Activated naive CD4-positive, alpha-beta T cell treated with anti-CD3 and anti-CD28 coated beads for 36 hours (primary cell): Measurements from ENCODE around the gene HTR5A. TPM values are rescaled to one million over a fixed set of nuclear protein-coding genes. Genes with fewer than 3 reads are reported as not detected.

Experiments used
- CTCF ChIA-PET: fragments of 350-600 bp; sonication (Branson Sonifier 250); formaldehyde crosslinking; loops from one replicate; lab custom pipeline; 2021; ENCODE audit warnings: antibody characterized with exemption; lab: Charles Lee
- DNase-seq: peaks from one replicate; pipeline ENCODE4 v3.0.0-alpha.2; 2020
- H3K27ac Mint-ChIP-seq: one replicate; pipeline ENCODE4 v1.8.0; 2021; ENCODE audit warnings: mild to moderate bottlenecking, mixed read lengths
- H3K27me3 Mint-ChIP-seq: one replicate; pipeline ENCODE4 v1.8.0; 2021; ENCODE audit warnings: low read depth, mixed read lengths
- H3K36me3 Mint-ChIP-seq: one replicate; pipeline ENCODE4 v1.8.0; 2021; ENCODE audit warnings: low read depth, mixed read lengths
- H3K4me1 Mint-ChIP-seq: one replicate; pipeline ENCODE4 v1.8.0; 2021; ENCODE audit warnings: low read depth, mixed read lengths
- H3K4me3 Mint-ChIP-seq: one replicate; pipeline ENCODE4 v1.8.0; 2021; ENCODE audit warnings: mild to moderate bottlenecking, moderate library complexity, mixed read lengths
- H3K9me3 Mint-ChIP-seq: one replicate; pipeline ENCODE4 v1.8.0; 2021; ENCODE audit warnings: mixed read lengths
- intact Hi-C: fragments of 100-400 bp; cut with micrococcal nuclease; formaldehyde crosslinking; loops from one replicate; pipeline ENCODE4 v1.15.1; 2023
- total RNA-seq, 2 experiments: library from RNA; stranded (reverse); gene quantifications; one replicate each; pipeline ENCODE4 v1.2.3, GENCODE V29; 2021

Gene HTR5A
- total RNA-seq, 2 experiments from 2014 or later = not detected

DNA sequence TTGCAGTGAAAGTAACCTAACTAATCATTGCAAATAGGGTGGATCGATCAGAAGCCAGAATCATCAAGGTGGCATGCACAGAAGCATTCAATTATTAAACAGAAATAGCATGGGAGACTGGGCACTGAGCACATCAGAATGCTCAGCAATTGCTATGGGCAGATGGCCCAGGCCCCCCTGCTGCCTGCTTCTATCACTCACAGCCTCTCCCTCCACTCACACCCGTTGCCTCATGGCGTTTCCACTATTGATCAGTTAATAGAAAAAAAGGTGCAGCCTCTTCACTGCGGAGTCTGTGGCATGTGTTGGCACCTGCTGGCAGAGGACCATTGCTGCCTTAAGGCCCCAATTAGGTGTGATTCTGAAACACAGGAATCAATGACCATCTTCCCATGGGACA lies 11.2 kb upstream of the HTR5A start:
- H3K27ac Mint-ChIP-seq = no peak overlapping the region
- no peaks in the 10 kb centered on the region for H3K4me1 Mint-ChIP-seq
- CTCF ChIA-PET = no interaction called here
- no peaks in the 10 kb centered on the region for H3K9me3 Mint-ChIP-seq
- H3K27me3 Mint-ChIP-seq = peaks cover 23% of the 10 kb centered on the region
- H3K36me3 Mint-ChIP-seq = no peaks in the 10 kb centered on the region
- intact Hi-C loops = no loop called here
- no peak for DNase-seq
- no peak overlapping the region for H3K4me3 Mint-ChIP-seq

DNA sequence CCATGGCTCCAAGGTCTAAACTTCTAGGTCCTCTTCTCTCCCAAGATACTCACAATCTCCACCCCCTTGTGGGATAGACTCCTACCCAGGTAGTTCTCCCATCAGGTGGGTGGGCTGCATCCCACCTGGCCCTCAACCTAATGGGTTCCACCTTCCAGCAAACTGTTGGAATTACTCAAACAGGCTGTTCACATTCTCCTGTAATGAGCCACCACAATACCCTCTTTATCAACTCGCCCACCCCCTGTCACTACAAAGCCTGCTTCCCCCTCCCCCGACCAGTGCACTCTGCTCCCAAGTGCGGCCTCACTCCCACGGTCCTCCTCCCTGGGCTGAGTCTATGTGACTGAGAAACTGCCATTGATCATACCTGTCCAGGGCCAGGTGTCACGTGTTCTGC lies 10.4 kb upstream of the HTR5A start:
- H3K4me1 Mint-ChIP-seq = no peaks in the 10 kb centered on the region

GRCh38 chr7:155062411-155062810 lies 7.7 kb upstream of the HTR5A start:
- Mint-ChIP-seq H3K9me3 (no peaks in the 10 kb centered on the region), H3K4me1 (no peaks in the 10 kb centered on the region), H3K27ac (no peak overlapping the region), H3K27me3 (peaks cover 36% of the 10 kb centered on the region), H3K4me3 (no peak overlapping the region), H3K36me3 (no peaks in the 10 kb centered on the region)
- CTCF ChIA-PET = no interaction called here
- DNase-seq = no peak
- intact Hi-C loops = no loop called here

More for the DNA sequence above, 10.4 kb upstream of the HTR5A start:
- DNase-seq = no peak
- intact Hi-C loops = no loop called here
- no peak overlapping the region for H3K27ac Mint-ChIP-seq
- no peaks in the 10 kb centered on the region for H3K36me3 Mint-ChIP-seq
- no peaks in the 10 kb centered on the region for H3K9me3 Mint-ChIP-seq
- CTCF ChIA-PET = no interaction called here
- H3K4me3 Mint-ChIP-seq = no peak overlapping the region
- H3K27me3 Mint-ChIP-seq = peaks cover 24% of the 10 kb centered on the region

DNA sequence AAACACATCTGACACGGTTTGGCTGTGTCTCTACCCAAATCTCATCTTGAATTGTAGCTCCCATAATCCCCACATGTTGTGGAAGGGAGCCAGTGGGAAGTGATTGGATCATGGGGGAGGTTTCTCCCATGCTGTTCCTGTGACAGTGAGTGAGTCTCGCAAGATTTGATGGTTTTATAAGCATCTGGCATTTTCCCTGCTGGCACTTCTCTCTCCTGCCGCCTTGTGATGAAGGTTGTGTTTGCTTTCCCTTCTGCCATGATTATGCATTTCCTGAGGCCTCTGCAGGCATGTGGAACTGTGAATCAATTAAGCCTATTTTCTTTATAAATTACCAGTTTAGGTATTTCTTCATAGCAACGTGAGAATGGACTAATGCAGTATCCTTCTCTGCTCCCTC lies 5.9 kb upstream of the HTR5A start:
- no peaks in the 10 kb centered on the region for H3K9me3 Mint-ChIP-seq
- intact Hi-C loops = no loop called here
- CTCF ChIA-PET = no interaction called here
- DNase-seq = no peak
- no peak overlapping the region for H3K4me3 Mint-ChIP-seq
- no peaks in the 10 kb centered on the region for H3K36me3 Mint-ChIP-seq
- H3K4me1 Mint-ChIP-seq = no peaks in the 10 kb centered on the region
- peaks cover 40% of the 10 kb centered on the region for H3K27me3 Mint-ChIP-seq
- no peak overlapping the region for H3K27ac Mint-ChIP-seq

DNA sequence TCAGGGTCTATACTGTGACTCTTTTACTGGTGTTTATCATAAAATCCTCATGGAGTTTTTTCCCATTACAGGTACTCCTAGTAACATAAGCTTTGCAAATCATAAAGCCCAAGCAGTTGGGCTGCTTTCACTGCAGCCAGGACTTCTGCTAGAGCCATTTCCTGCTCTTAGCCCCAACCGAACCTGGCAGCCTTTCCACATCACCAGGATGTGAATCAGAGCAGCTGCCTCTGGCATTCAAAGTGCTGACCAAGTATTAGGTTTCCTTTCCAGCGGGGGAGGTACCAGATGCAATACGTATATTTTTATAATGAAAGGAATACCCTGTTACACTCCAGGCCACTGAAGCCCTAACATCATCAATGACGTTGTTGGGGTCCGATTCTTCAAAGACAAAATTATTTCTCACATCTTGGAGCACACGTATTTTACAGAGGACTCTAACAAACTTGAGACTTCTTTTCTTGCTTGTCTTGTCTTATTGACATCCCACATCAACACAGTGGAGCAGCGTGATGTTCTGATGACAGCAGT lies 3.6 kb upstream of the HTR5A start:
- peaks cover 38% of the 10 kb centered on the region for H3K27me3 Mint-ChIP-seq
- no peak overlapping the region for H3K4me3 Mint-ChIP-seq
- H3K27ac Mint-ChIP-seq = no peak overlapping the region
- DNase-seq = no peak
- no peaks in the 10 kb centered on the region for H3K36me3 Mint-ChIP-seq
- no peaks in the 10 kb centered on the region for H3K9me3 Mint-ChIP-seq
- intact Hi-C loops = no loop called here
- peaks cover 2% of the 10 kb centered on the region for H3K4me1 Mint-ChIP-seq
- CTCF ChIA-PET = no interaction called here

DNA sequence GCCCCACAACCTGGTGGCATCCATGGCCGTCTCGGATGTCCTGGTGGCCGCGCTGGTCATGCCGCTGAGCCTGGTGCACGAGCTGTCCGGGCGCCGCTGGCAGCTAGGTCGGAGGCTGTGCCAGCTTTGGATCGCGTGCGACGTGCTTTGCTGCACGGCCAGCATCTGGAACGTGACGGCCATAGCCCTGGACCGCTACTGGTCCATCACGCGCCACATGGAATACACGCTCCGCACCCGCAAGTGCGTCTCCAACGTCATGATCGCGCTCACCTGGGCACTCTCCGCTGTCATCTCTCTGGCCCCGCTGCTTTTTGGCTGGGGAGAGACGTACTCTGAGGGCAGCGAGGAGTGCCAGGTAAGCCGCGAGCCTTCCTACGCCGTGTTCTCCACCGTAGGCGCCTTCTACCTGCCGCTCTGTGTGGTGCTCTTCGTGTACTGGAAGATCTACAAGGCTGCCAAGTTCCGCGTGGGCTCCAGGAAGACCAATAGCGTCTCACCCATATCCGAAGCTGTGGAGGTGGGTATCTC lies 1.1 kb downstream of the HTR5A start:
- intact Hi-C loops = loop anchor here (10.0 kb wide), 1 partner anchor 274 kb away; no protein-coding TSS in a partner anchor
- no peak for DNase-seq
- H3K9me3 Mint-ChIP-seq = no peaks in the 10 kb centered on the region
- H3K4me3 Mint-ChIP-seq = no peak overlapping the region
- no peak overlapping the region for H3K27ac Mint-ChIP-seq
- peaks cover 49% of the 10 kb centered on the region for H3K27me3 Mint-ChIP-seq
- CTCF ChIA-PET = interaction anchor here (0.6 kb wide), 1 partner anchor 141 kb away, joined by 3 read pairs; no protein-coding TSS in a partner anchor
- no peaks in the 10 kb centered on the region for H3K36me3 Mint-ChIP-seq
- H3K4me1 Mint-ChIP-seq = peaks cover 2% of the 10 kb centered on the region

DNA sequence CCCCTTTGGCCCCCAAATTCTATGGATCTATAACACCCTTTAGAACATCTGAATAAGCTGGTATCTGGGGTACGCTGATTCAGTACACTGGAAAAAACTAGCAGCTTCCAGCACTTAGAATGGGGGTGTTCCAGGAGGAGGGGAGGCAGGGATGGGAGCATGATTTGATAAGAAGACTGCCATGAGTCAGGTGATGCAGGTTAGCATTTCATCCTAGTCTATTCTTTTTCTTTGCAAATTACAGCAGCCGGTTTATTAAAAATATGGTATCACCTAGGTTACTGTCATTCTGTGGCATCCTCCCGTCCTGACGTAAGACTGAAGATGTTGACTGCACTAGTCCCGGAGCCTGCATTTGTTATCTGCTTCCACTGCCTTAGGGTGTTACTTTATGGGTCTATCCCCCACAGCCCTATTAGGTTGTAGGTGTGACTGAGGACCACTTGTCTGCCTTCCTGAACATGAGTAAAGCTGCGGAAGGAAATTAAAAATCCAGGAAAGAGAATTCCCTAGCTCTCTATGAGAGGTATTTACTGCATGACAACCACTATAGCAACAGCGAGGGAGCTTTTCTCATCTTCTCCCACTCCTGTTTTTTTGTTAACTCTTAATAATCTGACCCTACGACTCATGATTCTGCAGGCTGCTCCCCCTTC lies 1.9 kb downstream of the HTR5A start:
- no peak overlapping the region for H3K4me3 Mint-ChIP-seq
- H3K27ac Mint-ChIP-seq = no peak overlapping the region
- intact Hi-C loops = loop anchor here (10.0 kb wide), 1 partner anchor 273 kb away; no protein-coding TSS in a partner anchor
- peaks cover 45% of the 10 kb centered on the region for H3K27me3 Mint-ChIP-seq
- CTCF ChIA-PET = interaction anchor here (0.6 kb wide), 1 partner anchor 142 kb away, joined by 3 read pairs; no protein-coding TSS in a partner anchor
- no peak for DNase-seq
- H3K4me1 Mint-ChIP-seq = peaks cover 2% of the 10 kb centered on the region
- no peaks in the 10 kb centered on the region for H3K36me3 Mint-ChIP-seq
- H3K9me3 Mint-ChIP-seq = no peaks in the 10 kb centered on the region

DNA sequence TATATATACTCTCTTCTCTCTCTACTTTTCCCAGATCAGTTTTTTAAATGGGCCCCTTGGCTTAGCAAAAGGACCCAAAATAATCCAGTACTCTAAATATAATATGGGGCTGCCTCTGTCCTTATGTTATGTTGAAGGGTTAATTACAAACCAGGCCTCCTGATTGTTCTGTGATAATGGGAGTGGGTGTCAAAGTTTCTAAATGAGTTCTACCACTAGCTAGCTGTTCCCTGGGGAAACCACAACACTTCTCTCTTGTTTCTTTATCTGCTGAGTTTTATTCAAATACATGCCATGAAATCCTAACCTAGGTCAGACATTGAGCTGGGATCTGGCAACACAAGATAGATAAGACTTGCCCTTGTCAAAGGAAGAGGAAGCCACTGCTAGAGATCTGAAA lies 3.8 kb downstream of the HTR5A start:
- DNase-seq = no peak
- no peak overlapping the region for H3K27ac Mint-ChIP-seq
- H3K4me1 Mint-ChIP-seq = peaks cover 2% of the 10 kb centered on the region
- CTCF ChIA-PET = interaction anchor here (0.6 kb wide), 1 partner anchor 116 kb away, joined by 3 read pairs; no protein-coding TSS in a partner anchor
- no peaks in the 10 kb centered on the region for H3K9me3 Mint-ChIP-seq
- intact Hi-C loops = loop anchor here (10.0 kb wide), 1 partner anchor 271 kb away; no protein-coding TSS in a partner anchor
- H3K36me3 Mint-ChIP-seq = no peaks in the 10 kb centered on the region
- no peak overlapping the region for H3K4me3 Mint-ChIP-seq
- H3K27me3 Mint-ChIP-seq = peaks cover 33% of the 10 kb centered on the region

- DNase-seq = no peak
- CTCF ChIA-PET = no interaction called here
- no peak overlapping the region for H3K4me3 Mint-ChIP-seq
- intact Hi-C loops = no loop called here
- H3K27me3 Mint-ChIP-seq = peaks cover 42% of the 10 kb centered on the region
- no peaks in the 10 kb centered on the region for H3K36me3 Mint-ChIP-seq
- H3K9me3 Mint-ChIP-seq = no peaks in the 10 kb centered on the region
- no peaks in the 10 kb centered on the region for H3K4me1 Mint-ChIP-seq
- H3K27ac Mint-ChIP-seq = no peak overlapping the region
Measured at GRCh38 chr7:155084021-155084420, 13.9 kb downstream of the HTR5A start.

DNA sequence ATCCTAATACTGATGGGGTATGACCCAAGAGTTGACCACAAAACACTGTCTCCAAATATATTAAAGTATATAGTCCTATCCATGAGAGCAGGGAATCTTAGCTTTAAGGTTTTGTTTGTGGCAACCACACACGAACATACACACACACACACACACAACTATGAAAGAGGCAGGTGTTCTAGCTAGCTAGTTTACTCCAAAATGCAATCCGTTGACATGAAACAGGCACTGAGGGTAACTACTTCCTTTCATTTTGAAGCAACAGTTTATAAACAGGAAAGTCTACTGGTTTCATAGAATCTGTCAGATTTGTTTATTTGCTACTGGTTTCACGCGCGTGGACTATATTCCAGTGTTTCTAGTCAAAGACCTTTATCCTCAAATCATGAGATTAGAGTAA lies 14.8 kb downstream of the HTR5A start:
- H3K27ac Mint-ChIP-seq = no peak overlapping the region
- H3K9me3 Mint-ChIP-seq = no peaks in the 10 kb centered on the region
- H3K4me3 Mint-ChIP-seq = no peak overlapping the region
- peaks cover 44% of the 10 kb centered on the region for H3K27me3 Mint-ChIP-seq
- intact Hi-C loops = no loop called here
- no peak for DNase-seq
- CTCF ChIA-PET = no interaction called here
- H3K36me3 Mint-ChIP-seq = no peaks in the 10 kb centered on the region
- no peaks in the 10 kb centered on the region for H3K4me1 Mint-ChIP-seq

- Mint-ChIP-seq H3K36me3 (no peaks in the 10 kb centered on the region), H3K27me3 (peaks cover 26% of the 10 kb centered on the region), H3K9me3 (no peaks in the 10 kb centered on the region), H3K4me1 (peaks cover 8% of the 10 kb centered on the region), H3K4me3 (no peak overlapping the region), H3K27ac (no peak overlapping the region)
- peak; percentile 35 for DNase-seq
- intact Hi-C loops = no loop called here
- CTCF ChIA-PET = no interaction called here
Measured at GRCh38 chr7:155090684-155091083, 20.6 kb downstream of the HTR5A start.

DNA sequence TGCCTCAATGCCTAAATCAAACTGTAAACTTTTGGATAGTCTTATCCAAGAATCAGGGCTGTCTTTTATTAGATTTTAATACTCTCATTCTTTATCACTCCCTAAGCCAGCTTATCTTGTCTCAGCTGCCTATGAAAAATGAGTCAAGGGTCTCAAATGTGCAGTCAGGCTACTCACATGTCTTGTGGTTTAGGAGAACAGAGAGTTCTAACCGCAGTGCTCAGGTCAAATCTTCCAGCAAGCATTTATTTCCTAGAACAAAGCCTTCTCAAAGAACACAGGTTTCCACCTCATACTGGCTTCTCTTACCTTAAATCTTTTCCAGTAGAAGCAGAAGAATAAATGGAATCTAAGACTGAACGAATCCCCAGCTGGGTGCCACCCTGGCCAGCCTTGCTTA lies 23.5 kb downstream of the HTR5A start:
- intact Hi-C loops = no loop called here
- CTCF ChIA-PET = no interaction called here
- Mint-ChIP-seq H3K9me3 (peaks cover 4% of the 10 kb centered on the region), H3K27me3 (peaks cover 25% of the 10 kb centered on the region), H3K4me3 (no peak overlapping the region), H3K4me1 (peaks cover 8% of the 10 kb centered on the region), H3K27ac (no peak overlapping the region), H3K36me3 (no peaks in the 10 kb centered on the region)
- no peak for DNase-seq

DNA sequence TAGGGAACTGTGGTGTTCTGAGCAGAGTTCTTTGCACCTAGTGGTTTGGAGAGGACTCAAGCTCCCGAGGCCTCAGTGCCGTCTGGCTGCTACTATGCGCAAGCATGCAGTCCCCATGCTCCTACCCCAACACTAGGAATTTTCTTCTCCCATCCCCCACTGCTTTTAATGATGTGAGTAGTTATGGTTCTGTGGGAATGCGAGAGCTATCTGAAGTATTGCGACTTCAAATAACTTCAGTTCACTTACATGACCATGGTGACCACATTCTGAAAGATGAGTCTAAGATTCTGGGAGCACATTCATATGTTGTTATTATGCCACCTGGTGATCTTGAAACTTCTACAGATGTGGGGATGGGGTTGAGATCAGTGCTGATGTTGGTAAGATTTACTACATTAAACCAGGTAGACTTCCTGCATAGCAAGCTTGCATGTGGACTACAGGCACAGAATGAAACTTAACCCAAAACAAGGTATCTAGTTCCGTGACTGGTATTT lies 24.6 kb downstream of the HTR5A start:
- Mint-ChIP-seq H3K27ac (no peak overlapping the region), H3K27me3 (peaks cover 21% of the 10 kb centered on the region), H3K36me3 (no peaks in the 10 kb centered on the region), H3K4me3 (no peak overlapping the region), H3K4me1 (peaks cover 8% of the 10 kb centered on the region), H3K9me3 (peaks cover 4% of the 10 kb centered on the region)
- intact Hi-C loops = no loop called here
- CTCF ChIA-PET = no interaction called here
- DNase-seq = no peak
